CD4-positive, alpha-beta T cell treated with Interleukin-4 for 1 hour (primary cell): ENCODE data around the gene ITGB1.
"Not testable (repeated sequence)": the region's sequence is repeated elsewhere in the genome, so short reads cannot be mapped to it uniquely, and the experiment has no call there.

Source experiments
- DNase-seq, 2 donors: peaks; one replicate each; pipeline ENCODE4 v3.0.0-alpha.2; 2020 to 2022

Gene ITGB1

GRCh38 chr10:32958085-32959005 lies at the start of gene ITGB1:
Gene ITGB1 (minus strand): TSS chr10:32958230. CDS start chr10:32935558, 22,672 bp downstream.
- DNase-seq: peak; percentile 77 to 84

GRCh38 chr10:33006342-33006887 lies 48.4 kb upstream of the ITGB1 start:
- no peak for DNase-seq

- peak in 1 of 2 donors; percentile 58 for DNase-seq
Observed at GRCh38 chr10:33005322-33006301, 47.6 kb upstream of the ITGB1 start.

GRCh38 chr10:33001908-33002492 lies 44.0 kb upstream of the ITGB1 start:
- DNase-seq: no peak

DNA sequence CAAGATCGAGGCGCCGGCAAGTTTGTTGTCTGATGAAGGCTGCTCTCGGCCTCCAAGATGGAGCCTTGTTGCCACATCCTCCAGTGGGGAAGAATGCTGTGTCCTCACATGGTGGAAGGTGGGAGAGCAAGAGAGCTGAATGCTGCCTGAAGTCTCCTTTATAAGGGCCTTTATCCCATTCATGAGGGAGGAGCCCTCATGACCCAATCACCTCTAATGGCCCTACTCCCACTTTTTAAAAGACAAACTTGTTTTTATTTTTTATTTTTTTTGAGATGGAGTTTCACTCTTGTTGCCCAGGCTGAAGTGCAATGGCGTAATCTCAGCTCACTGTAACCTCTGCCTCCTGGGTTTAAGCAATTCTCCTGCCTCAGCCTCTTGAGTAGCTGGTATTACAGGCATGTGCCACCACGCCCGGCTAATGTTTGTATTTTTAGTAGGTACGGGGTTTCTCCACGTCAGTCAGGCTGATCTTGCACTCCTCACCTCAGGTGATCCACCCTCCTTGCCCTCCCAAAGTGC lies 40.1 kb upstream of the ITGB1 start:
- DNase-seq: not testable (repeated sequence)

DNA sequence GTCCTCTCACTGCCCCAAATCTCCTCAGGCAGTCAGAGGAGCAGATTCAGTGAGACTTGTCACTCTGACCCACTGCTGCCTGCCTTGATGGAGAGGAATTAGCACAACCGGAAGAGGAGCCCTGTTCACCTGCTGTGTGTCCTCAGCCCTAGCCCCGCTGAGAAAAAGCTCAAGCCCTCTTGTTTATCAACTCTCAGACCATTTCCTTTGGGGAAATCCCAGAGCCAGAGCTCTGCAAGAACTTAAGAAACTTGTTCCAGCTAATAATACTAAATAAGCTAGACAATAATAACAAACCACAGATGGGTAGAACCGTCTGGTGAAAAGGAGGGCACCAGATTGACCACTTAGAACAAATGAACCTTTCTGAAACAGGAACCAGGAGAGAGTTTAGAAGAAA lies 37.7 kb upstream of the ITGB1 start:
- no peak for DNase-seq

- no peak for DNase-seq
Observed at GRCh38 chr10:32995066-32995622, 37.1 kb upstream of the ITGB1 start.

DNA sequence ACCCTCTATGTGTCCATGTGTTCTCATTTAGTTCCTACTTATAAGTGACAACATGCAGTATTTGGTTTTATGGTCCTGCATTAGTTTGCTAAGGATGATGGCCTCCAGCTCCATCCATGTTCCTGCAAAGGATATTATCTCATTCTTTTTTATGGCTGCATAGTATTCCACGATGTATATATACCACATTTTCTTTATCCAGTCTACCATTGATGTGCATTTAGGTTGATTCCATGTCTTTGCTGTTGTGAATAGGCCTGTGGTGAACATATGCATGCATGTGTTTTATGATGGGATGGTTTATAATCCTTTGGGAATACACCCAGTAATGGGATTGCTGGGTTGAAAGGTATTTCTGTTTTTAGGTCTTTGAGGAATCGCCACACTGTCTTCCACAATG lies 36.6 kb upstream of the ITGB1 start:
- DNase-seq: not testable (repeated sequence)

GRCh38 chr10:32992310-32992709 lies 34.3 kb upstream of the ITGB1 start:
- DNase-seq: not testable (repeated sequence)

GRCh38 chr10:32990811-32991210 lies 32.8 kb upstream of the ITGB1 start:
- no peak for DNase-seq

- no peak for DNase-seq
Observed at GRCh38 chr10:32988604-32989003, 30.6 kb upstream of the ITGB1 start.

DNA sequence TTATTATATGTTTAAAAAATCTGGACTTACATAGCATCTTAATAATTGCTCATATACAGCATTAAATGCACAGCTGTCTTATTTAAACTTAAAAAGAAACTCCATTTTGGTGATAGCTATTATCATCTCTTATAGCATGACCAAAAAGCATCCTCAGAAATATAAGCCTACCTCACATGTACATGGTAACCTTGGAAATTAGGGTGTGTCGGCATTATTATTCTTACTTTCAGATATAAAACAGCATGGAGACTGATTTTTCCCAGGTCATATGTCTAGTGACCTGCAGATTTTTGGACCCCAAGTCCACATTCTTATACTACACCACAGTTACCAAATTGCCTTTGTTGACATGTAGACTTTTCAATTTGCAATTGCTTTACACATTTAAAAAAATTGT lies 29.1 kb upstream of the ITGB1 start:
- DNase-seq: no peak

- DNase-seq: no peak
Observed at GRCh38 chr10:32985775-32986350, 27.8 kb upstream of the ITGB1 start.

DNA sequence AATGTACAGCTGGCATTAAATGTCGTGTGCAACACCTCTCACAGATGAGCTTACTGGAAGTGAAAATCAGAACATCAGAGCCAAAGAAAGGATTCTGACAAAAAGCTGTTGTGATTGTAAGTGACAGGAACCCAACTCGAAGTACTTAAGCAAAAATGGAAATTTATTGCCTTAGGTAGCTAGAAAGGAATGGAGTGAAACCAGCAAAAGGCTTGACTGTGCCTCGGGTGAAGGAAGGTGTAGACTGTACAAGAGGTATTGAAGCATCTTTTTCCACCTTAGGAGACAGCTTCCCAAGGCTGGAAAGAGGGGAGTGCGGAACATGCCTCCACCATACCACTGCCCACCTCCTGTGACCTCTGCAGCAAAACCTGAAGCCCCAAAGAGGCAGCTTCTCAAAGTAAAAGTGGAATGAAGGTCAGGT lies 27.3 kb upstream of the ITGB1 start:
- DNase-seq: no peak

DNA sequence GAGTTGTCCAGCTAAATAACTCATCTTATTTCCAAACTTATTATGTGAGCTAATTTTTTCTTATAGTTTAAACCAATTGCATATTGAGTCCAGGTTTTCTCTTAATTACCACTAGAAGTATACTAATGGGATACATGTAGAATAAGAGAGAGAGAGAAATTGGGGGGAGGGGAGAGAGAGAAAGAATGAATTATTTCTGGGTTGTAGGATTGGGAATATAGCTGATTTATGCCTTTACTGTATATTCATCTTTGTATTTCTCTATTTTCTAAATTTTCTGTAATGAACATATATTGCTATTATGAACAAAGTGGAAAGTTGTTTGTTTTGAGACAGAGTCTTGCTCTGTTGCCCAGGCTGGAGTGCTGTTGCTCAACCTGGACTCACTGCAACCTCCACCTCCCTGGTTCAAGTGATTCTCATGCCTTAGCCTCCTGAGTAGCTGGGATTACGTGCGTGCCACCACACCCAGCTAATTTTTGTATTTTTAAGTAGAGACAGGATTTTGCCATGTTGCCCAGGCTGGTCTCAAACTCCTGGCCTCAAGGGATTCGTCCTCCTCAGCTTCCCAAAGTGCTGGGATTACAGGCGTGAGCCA lies 26.1 kb upstream of the ITGB1 start:
- DNase-seq: no peak

GRCh38 chr10:32982911-32983909 lies 25.2 kb upstream of the ITGB1 start:
- DNase-seq: peak; percentile 22 to 48

DNA sequence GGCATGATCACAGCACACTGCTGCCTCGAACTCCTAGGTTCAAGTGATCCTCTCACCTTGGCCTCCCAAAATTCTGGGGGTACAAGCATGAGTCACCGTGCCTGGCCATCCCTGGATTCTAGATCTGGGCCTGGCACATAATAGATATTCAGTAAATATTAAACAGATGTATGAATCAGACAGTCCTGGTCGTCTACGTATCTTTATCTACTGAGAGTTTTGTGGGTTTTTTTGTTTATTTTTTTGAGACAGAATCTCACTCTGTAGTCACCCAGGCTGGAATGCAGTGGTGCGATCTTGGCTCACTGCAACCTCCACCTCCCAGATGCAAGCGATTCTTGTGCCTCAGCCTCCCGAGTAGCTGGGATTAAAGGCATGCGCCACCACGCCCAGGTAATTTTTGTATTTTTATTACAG lies 24.3 kb upstream of the ITGB1 start:
- no peak for DNase-seq

- DNase-seq: peak in 1 of 2 donors; percentile 51
Observed at GRCh38 chr10:32981760-32982159, 23.7 kb upstream of the ITGB1 start.

GRCh38 chr10:32980558-32981468 lies 22.8 kb upstream of the ITGB1 start:
- DNase-seq: peak; percentile 84 to 86
